Adrenal gland (tissue), 12 donors: Measurements from ENCODE around the gene IGFL3. TPM values are rescaled to one million over a fixed set of nuclear protein-coding genes. Genes with fewer than 3 reads are reported as not detected.

Source experiments
- DNase-seq, 7 donors: peaks; one replicate each; pipeline ENCODE4 v3.0.0-alpha.2; 2019 to 2020
- H3K27ac ChIP-seq, 5 donors: fragments of 200-600 bp; sonication (generic) in 4 of 5; 1 replicate in 3 of 5; 2 replicates in 2 of 5; pipeline versions ENCODE4 v1.5.1 to v1.8.0; 2016 to 2020; ENCODE audit warnings: mild to moderate bottlenecking in 1 of 5
- H3K27me3 ChIP-seq: fragments of 200-600 bp; 2 replicates; pipeline ENCODE4 v1.8.0; 2021
- H3K36me3 ChIP-seq, 2 donors: fragments of 200-600 bp; replicated peaks in 1 of 2; 1 replicate in 1 of 2; 2 replicates in 1 of 2; pipeline versions ENCODE4 v1.5.1 to v1.8.0; 2018 to 2022
- H3K4me1 ChIP-seq, 2 donors: fragments of 200-600 bp; replicated peaks in 1 of 2; 1 replicate in 1 of 2; 2 replicates in 1 of 2; pipeline versions ENCODE4 v1.5.1 to v1.8.0; 2018 to 2021
- H3K4me3 ChIP-seq, 4 donors: fragments of 200-600 bp; sonication (generic) in 3 of 4; one replicate each; pipeline ENCODE4 v1.5.1; 2016 to 2018
- H3K9me3 ChIP-seq, 3 donors: fragments of 200-600 bp; sonication (generic) in 1 of 3; replicated peaks in 1 of 3; 1 replicate in 2 of 3; 2 replicates in 1 of 3; pipeline versions ENCODE4 v1.5.1 to v1.8.0; 2016 to 2021
- POLR2A ChIP-seq, 2 donors: fragments of 450-650 bp; IDR thresholded peaks; one replicate each; pipeline ENCODE4 v1.6.1; 2017; ENCODE audit warnings: antibody characterized with exemption in 2 of 2, mild to moderate bottlenecking in 2 of 2, moderate library complexity in 1 of 2
- WGBS, 4 donors: extraction: QIAGEN DNeasy Blood & Tissue Kit in 2 of 4; methylation state at CpG; one replicate each; pipeline versions ENCODE4 v1.1.5 to v1.1.7; 2013 to 2017; 5-methylcytosine and 5-hydroxymethylcytosine counted together
- intact Hi-C, 2 donors: fragments of 100-400 bp; cut with DNase I; formaldehyde crosslinking; loops; one replicate each; pipeline versions ENCODE4 v1.14.1 to v1.15.0; 2022 to 2023
- polyA plus RNA-seq, 3 donors: library from polyadenylated mRNA; stranded (reverse); fragments of 200-250 nt in 2 of 3; fragments of 350-450 nt in 1 of 3; fragmentation: Illumina TruSeq in 1 of 3; extraction: RNeasy Lipid Tissue Mini Kit (QIAGEN cat#74804) in 1 of 3; gene quantifications; one replicate each; pipeline ENCODE4 v1.2.3, GENCODE V29; 2013 to 2014
- total RNA-seq, 9 donors: library from RNA; depleted of rRNA in 4 of 9; stranded (reverse); fragments of >200 nt in 4 of 9; fragments of 120-200 nt in 1 of 9; fragmentation: NEBNext Ultra II Directional in 1 of 9; extraction: Animal tissue kit (Norgen Biotek cat#: 25700) in 1 of 9; gene quantifications; one replicate each; pipeline versions ENCODE4 v1.1.0 to v1.2.4, GENCODE V29; 2013 to 2023
- TF ChIP-seq, protein P1 (sequence below), 6 experiments: fragments of 450-650 bp in 4 of 6; fragments of 200-600 bp in 2 of 6; sonication (generic) in 1 of 6; IDR thresholded peaks; 1 replicate in 5 of 6; 2 replicates in 1 of 6; pipeline versions ENCODE4 v1.5.1 to v1.8.0; 2016 to 2021; ENCODE audit warnings: antibody characterized with exemption in 6 of 6, mild to moderate bottlenecking in 2 of 6, moderate library complexity in 1 of 6
- donor health status: healthy with polysubstance abuse.
- donor health status: Bipolar disorder and iron deficiency.
- donor health status: DM: yes; HTN: yes; CAD: no.
- donor health status: DM: no; HTN: no; CAD: no.
- donor health status: DM: no; HTN: no; CAD: no.
- donor health status: DM: yes; HTN: yes; CAD: no.

IGFL3 gene
- total and polyA plus RNA-seq, 12 donors, result not detected

DNA sequence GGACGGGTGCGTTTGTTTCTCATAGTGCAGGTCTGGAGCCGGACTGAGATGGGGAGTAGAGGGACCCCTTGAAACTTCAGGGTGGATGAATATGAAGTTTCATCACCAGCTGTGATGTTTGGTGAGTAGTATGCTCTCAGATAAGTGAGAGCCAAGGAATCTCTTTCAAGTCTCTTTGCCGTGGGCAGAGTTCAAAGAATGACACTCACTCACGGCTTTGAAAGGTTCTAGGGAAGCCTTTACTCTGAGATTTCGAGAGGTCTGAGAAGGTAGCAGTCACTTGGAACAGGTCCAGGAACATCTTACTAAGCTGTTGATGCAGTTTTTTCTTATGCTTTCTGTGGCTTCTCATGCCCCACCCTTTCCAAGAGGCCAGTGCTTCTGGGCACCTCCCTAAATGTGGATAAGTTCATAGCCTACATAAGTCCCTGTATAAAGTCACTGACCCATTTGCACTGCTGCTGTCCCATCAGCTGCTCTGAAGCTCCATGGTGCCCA, 23.4 kb upstream of the IGFL3 start, which contains the start of gene IGFL2:
IGFL2 (plus strand) TSS at position 448 of the 498 bp plus-strand sequence; CDS start at position 489, 41 bp downstream.
- Histone ChIP-seq H3K27ac (no peak within 1 kb of the TSS), H3K36me3 (no peaks in the 10 kb centered on the region), H3K9me3 (peaks cover 0 to 5% (median 0%) of the 10 kb centered on the region in 3 donors), H3K4me1 (no peaks in the 10 kb centered on the region), H3K4me3 (no peak within 1 kb of the TSS), H3K27me3 (peaks cover 9% of the 10 kb centered on the region)
- TF ChIP-seq, protein P1, sequence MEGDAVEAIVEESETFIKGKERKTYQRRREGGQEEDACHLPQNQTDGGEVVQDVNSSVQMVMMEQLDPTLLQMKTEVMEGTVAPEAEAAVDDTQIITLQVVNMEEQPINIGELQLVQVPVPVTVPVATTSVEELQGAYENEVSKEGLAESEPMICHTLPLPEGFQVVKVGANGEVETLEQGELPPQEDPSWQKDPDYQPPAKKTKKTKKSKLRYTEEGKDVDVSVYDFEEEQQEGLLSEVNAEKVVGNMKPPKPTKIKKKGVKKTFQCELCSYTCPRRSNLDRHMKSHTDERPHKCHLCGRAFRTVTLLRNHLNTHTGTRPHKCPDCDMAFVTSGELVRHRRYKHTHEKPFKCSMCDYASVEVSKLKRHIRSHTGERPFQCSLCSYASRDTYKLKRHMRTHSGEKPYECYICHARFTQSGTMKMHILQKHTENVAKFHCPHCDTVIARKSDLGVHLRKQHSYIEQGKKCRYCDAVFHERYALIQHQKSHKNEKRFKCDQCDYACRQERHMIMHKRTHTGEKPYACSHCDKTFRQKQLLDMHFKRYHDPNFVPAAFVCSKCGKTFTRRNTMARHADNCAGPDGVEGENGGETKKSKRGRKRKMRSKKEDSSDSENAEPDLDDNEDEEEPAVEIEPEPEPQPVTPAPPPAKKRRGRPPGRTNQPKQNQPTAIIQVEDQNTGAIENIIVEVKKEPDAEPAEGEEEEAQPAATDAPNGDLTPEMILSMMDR (IDR thresholded peaks at IDR 0.05), result no peak
- no peak for TF ChIP-seq POLR2A (IDR thresholded peaks at IDR 0.05)
- 63 to 74% (median 66%) methylated on average over 6 of the region's 6 CpGs for WGBS, 4 donors
- no peak for DNase-seq
- intact Hi-C loops, result no loop called here

DNA sequence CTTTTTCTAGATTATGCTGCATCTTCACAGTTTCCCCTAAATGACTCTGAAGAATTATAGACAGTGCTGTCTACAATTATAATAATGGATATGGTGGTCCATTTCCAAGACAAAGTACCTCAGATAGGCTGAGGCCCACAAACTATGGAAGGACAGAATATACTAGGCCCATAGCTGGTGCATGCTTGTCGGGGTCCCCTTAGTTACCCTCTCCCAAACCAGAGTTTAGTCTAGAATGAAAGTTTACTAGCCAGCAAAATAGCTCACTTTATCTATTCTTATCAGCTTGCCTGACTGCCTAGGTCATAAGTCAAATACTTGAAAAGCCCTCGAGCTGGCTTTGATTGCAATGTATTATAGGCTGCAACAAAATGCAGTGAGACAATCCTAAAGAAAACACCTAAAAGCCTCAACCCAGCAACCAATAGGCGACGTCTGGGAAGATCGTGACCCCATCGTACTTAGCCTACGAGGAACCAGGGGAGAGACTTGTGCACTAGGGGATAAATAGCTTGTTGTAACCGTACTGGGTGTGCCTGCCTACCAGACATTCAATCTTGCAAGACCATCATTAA, 22.8 kb upstream of the IGFL3 start:
- Histone ChIP-seq H3K4me1 (no peaks in the 10 kb centered on the region), H3K36me3 (no peaks in the 10 kb centered on the region), H3K27ac (no peak overlapping the region), H3K27me3 (peaks cover 9% of the 10 kb centered on the region), H3K4me3 (no peak overlapping the region), H3K9me3 (peaks cover 0 to 5% (median 0%) of the 10 kb centered on the region in 3 donors)
- WGBS, 4 donors, result 64 to 83% (median 70%) methylated on average over 8 of the region's 8 CpGs
- intact Hi-C loops, result no loop called here
- DNase-seq, result no peak
- TF ChIP-seq POLR2A (IDR thresholded peaks at IDR 0.05), result no peak
- TF ChIP-seq, protein P1 (IDR thresholded peaks at IDR 0.05), result no peak

DNA sequence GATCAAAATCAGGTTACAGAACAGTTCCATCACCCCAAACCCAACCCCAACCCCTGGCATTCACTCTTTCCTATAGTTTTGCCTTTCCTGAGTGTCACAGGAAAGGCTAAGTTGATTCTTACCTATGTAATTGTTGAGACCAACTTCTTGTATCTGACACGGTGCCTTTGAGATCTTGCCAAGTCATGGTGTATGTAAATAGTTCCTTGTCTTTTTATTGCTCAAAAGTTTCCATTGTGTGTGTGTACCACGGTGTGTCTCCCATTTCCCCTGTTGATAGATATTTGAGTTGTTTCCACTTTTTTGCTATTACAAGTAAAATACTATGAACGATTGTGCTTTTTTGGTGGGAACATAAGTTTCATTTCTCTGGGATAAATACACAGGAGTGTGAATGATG, 20.3 kb upstream of the IGFL3 start:
- intact Hi-C loops, result no loop called here
- no peak overlapping the region for H3K27ac ChIP-seq
- peaks cover 0 to 5% (median 0%) of the 10 kb centered on the region in 3 donors for H3K9me3 ChIP-seq
- no peaks in the 10 kb centered on the region for H3K27me3 ChIP-seq
- WGBS, 4 donors, result 64 to 70% (median 67%) methylated on average over 3 of the region's 3 CpGs
- no peaks in the 10 kb centered on the region for H3K36me3 ChIP-seq
- TF ChIP-seq POLR2A (IDR thresholded peaks at IDR 0.05), result no peak
- TF ChIP-seq, protein P1 (IDR thresholded peaks at IDR 0.05), result no peak
- H3K4me3 ChIP-seq, result no peak overlapping the region
- H3K4me1 ChIP-seq, result no peaks in the 10 kb centered on the region
- DNase-seq, result no peak

DNA sequence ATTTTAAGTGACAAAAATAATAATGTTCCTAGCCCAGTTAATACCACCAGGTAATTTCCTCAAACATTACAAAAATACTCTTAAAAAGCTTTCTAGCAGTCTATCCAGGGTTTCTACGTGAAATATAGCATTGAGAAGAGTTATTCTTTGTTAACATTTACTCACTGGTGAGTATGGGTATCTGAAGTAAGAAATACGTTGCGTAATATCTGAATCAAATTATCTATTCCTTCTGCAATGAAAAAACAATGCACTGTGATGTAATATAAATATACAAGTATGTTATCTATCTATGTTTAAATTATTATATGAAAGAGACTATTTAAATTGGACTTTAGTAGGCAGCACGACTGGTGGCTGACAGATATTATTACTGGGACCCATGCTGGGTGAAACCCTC, 17.8 kb upstream of the IGFL3 start:
- Histone ChIP-seq H3K27me3 (peaks cover 3% of the 10 kb centered on the region), H3K4me1 (no peaks in the 10 kb centered on the region), H3K4me3 (no peak overlapping the region), H3K9me3 (peaks cover 0 to 5% (median 0%) of the 10 kb centered on the region in 3 donors), H3K36me3 (no peaks in the 10 kb centered on the region), H3K27ac (no peak overlapping the region)
- TF ChIP-seq, protein P1 (IDR thresholded peaks at IDR 0.05), result no peak
- no peak for TF ChIP-seq POLR2A (IDR thresholded peaks at IDR 0.05)
- 66 to 73% (median 68%) methylated on average over 4 of the region's 4 CpGs for WGBS, 4 donors
- intact Hi-C loops, result no loop called here
- no peak for DNase-seq
